H1 (cell line): Measurements from ENCODE around the gene PGM3. TPM values are rescaled to one million over a fixed set of nuclear protein-coding genes. Genes with fewer than 3 reads are reported as not detected.

Experiments
- CTCF ChIA-PET: fragments of 300-600 bp; sonication (Branson Sonifier 250); formaldehyde crosslinking; loops from one replicate; lab custom pipeline; 2021; ENCODE audit not compliant: partially characterized antibody; lab: Charles Lee
- POLR2A ChIA-PET: fragments of 300-600 bp; sonication (Branson Sonifier 250); formaldehyde crosslinking; loops from one replicate; lab custom pipeline; 2021; ENCODE audit warnings: inconsistent platforms; ENCODE audit not compliant: partially characterized antibody; lab: Charles Lee
- DNase-seq, 2 experiments: peaks; one replicate each; pipeline versions ENCODE4 v3.0.0 to v3.0.0-alpha.2; 2010 to 2022; ENCODE audit warnings: low spot score in 2 of 2, low read depth in 1 of 2, mixed read lengths in 1 of 2
- FAIRE-seq: peaks from 2 replicates; lab custom pipeline; 2011; peaks lifted over from hg19 to GRCh38; lab: Jason Lieb, UNC
- H2AFZ ChIP-seq: 2 replicates; pipeline ENCODE4 v1.8.1; 2012; ENCODE audit warnings: low read length, inconsistent platforms
- H2AK5ac ChIP-seq: 2 replicates; pipeline ENCODE4 v1.6.1; 2013; ENCODE audit warnings: low read depth, low read length
- H2BK120ac ChIP-seq: replicated peaks from 2 replicates; pipeline ENCODE3; 2013; ENCODE audit warnings: low read depth, low read length, inconsistent platforms
- H2BK12ac ChIP-seq: 2 replicates; pipeline ENCODE4 v1.6.1; 2013; ENCODE audit warnings: low read depth, low read length
- H2BK15ac ChIP-seq: 2 replicates; pipeline ENCODE4 v1.6.1; 2013; ENCODE audit warnings: low read length
- H2BK20ac ChIP-seq: 2 replicates; pipeline ENCODE4 v1.6.1; 2013; ENCODE audit warnings: low read length
- H2BK5ac ChIP-seq: 2 replicates; pipeline ENCODE4 v1.6.1; 2013; ENCODE audit warnings: low read depth, low read length
- H3K14ac ChIP-seq: 2 replicates; pipeline ENCODE4 v1.6.1; 2013; ENCODE audit warnings: inconsistent platforms; ENCODE audit not compliant: insufficient read length
- H3K18ac ChIP-seq: 2 replicates; pipeline ENCODE4 v1.6.1; 2013; ENCODE audit warnings: low read length; ENCODE audit errors: extremely low read depth
- H3K23ac ChIP-seq: 2 replicates; pipeline ENCODE4 v1.6.1; 2013; ENCODE audit warnings: inconsistent platforms; ENCODE audit not compliant: insufficient read length
- H3K23me2 ChIP-seq: 2 replicates; pipeline ENCODE4 v1.6.1; 2013; ENCODE audit warnings: low read depth, low read length
- H3K27ac ChIP-seq: 2 replicates; pipeline ENCODE4 v1.6.1; 2011; ENCODE audit warnings: low read depth, low read length, inconsistent platforms
- H3K27me3 ChIP-seq, 4 experiments: replicated peaks in 1 of 4; 1 replicate in 1 of 4; 2 replicates in 3 of 4; pipeline versions ENCODE4 v1.6.1 to v1.8.1; 2011 to 2013; ENCODE audit warnings: low read length in 3 of 4, mild to moderate bottlenecking in 3 of 4, inconsistent platforms in 2 of 4, mixed read lengths in 2 of 4, moderate library complexity in 1 of 4; ENCODE audit not compliant: control insufficient read depth in 3 of 4, insufficient read depth in 3 of 4; ENCODE audit errors: extremely low read depth in 1 of 4
- H3K36me3 ChIP-seq, 4 experiments: 2 replicates each; pipeline versions ENCODE4 v1.6.1 to v1.8.1; 2011 to 2013; ENCODE audit warnings: mild to moderate bottlenecking in 4 of 4, low read length in 3 of 4, moderate library complexity in 2 of 4, control low read depth in 1 of 4, inconsistent platforms in 1 of 4; ENCODE audit not compliant: insufficient read depth in 4 of 4, control insufficient read depth in 2 of 4
- H3K4ac ChIP-seq: replicated peaks from 2 replicates; pipeline ENCODE3; 2013; ENCODE audit warnings: low read length, low read depth, mixed read lengths, inconsistent platforms; ENCODE audit not compliant: insufficient read length
- H3K4me1 ChIP-seq, 4 experiments: replicated peaks in 1 of 4; 1 replicate in 1 of 4; 2 replicates in 3 of 4; pipeline versions ENCODE4 v1.6.1 to v1.8.1; 2011 to 2013; ENCODE audit warnings: low read length in 3 of 4, inconsistent platforms in 2 of 4, mixed read lengths in 1 of 4; ENCODE audit not compliant: insufficient read depth in 4 of 4, control insufficient read depth in 3 of 4
- H3K4me2 ChIP-seq, 2 experiments: 2 replicates each; pipeline versions ENCODE4 v1.6.1 to v1.8.1; 2011 to 2013; ENCODE audit warnings: low read depth in 2 of 2, low read length in 2 of 2, control low read depth in 1 of 2, inconsistent platforms in 1 of 2, mild to moderate bottlenecking in 1 of 2; ENCODE audit not compliant: insufficient read depth in 1 of 2
- H3K4me3 ChIP-seq, 4 experiments: fragments of 200-600, 300-600 bp in 1 of 4; sonication (generic), shearing (Covaris generic), sonication (Bioruptor Twin) in 1 of 4; 2 replicates each; pipeline versions ENCODE4 v1.5.1 to v1.8.1; 2011 to 2016; ENCODE audit warnings: low read length in 4 of 4, low read depth in 3 of 4, control low read depth in 2 of 4, inconsistent platforms in 2 of 4, mild to moderate bottlenecking in 2 of 4, mixed read lengths in 1 of 4, moderate library complexity in 1 of 4; ENCODE audit not compliant: insufficient read depth in 2 of 4; ENCODE audit errors: extremely low read depth in 1 of 4
- H3K56ac ChIP-seq: replicated peaks from 2 replicates; pipeline ENCODE3; 2013; ENCODE audit warnings: low read depth, mild to moderate bottlenecking, mixed read lengths, low read length, inconsistent platforms; ENCODE audit not compliant: insufficient read length
- H3K79me1 ChIP-seq: 2 replicates; pipeline ENCODE4 v1.6.1; 2013; ENCODE audit warnings: low read depth, low read length, control low read depth
- H3K79me2 ChIP-seq, 2 experiments: 2 replicates each; pipeline versions ENCODE4 v1.6.1 to v1.8.1; 2012 to 2013; ENCODE audit warnings: low read length in 2 of 2, mild to moderate bottlenecking in 2 of 2, inconsistent platforms in 1 of 2; ENCODE audit not compliant: insufficient read depth in 2 of 2, control insufficient read depth in 1 of 2
- H3K9ac ChIP-seq, 4 experiments: replicated peaks in 1 of 4; 1 replicate in 1 of 4; 2 replicates in 3 of 4; pipeline versions ENCODE4 v1.6.1 to v1.8.1; 2011 to 2013; ENCODE audit warnings: low read depth in 3 of 4, low read length in 3 of 4, control low read depth in 2 of 4, mild to moderate bottlenecking in 2 of 4, moderate library complexity in 2 of 4, inconsistent platforms in 1 of 4; ENCODE audit errors: extremely low read depth in 1 of 4
- H3K9me3 ChIP-seq, 2 experiments: 2 replicates each; pipeline versions ENCODE4 v1.6.1 to v1.8.1; 2012 to 2013; ENCODE audit warnings: mild to moderate bottlenecking in 2 of 2, moderate library complexity in 2 of 2, control low read depth in 1 of 2, inconsistent platforms in 1 of 2, low read depth in 1 of 2, low read length in 1 of 2, mixed read lengths in 1 of 2; ENCODE audit not compliant: insufficient read depth in 2 of 2
- H4K20me1 ChIP-seq, 2 experiments: replicated peaks in 1 of 2; 2 replicates each; pipeline versions ENCODE3 to v1.8.1; 2011 to 2013; ENCODE audit warnings: inconsistent platforms in 2 of 2, low read length in 2 of 2, mild to moderate bottlenecking in 1 of 2; ENCODE audit not compliant: insufficient read depth in 2 of 2, control insufficient read depth in 1 of 2
- H4K5ac ChIP-seq: 2 replicates; pipeline ENCODE4 v1.6.1; 2013; ENCODE audit warnings: low read length, low read depth, mixed read lengths, inconsistent platforms; ENCODE audit not compliant: insufficient read length
- H4K8ac ChIP-seq: 2 replicates; pipeline ENCODE4 v1.8.0; 2013; ENCODE audit warnings: mild to moderate bottlenecking, moderate library complexity, low read length, inconsistent platforms; ENCODE audit not compliant: insufficient read depth; ENCODE audit errors: extremely low read depth
- H4K91ac ChIP-seq: replicated peaks from 2 replicates; pipeline ENCODE3; 2013; ENCODE audit warnings: low read length, mixed read lengths, inconsistent platforms; ENCODE audit not compliant: insufficient read length
- CBX8 ChIP-seq: fragments of 300-800, 300-1000 bp; sonication (generic); IDR thresholded peaks from 2 replicates; pipeline ENCODE4 v1.7.1; 2016; ENCODE audit warnings: low read depth, low read length, borderline replicate concordance
- FOSL1 ChIP-seq: IDR thresholded peaks from 2 replicates; pipeline ENCODE4 v1.6.1; 2011; ENCODE audit warnings: mild to moderate bottlenecking, low read depth, low read length, moderate library complexity; ENCODE audit not compliant: insufficient read depth
- GTF2F1 ChIP-seq: IDR thresholded peaks from 2 replicates; pipeline ENCODE4 v1.6.1; 2012; ENCODE audit warnings: low read depth, low read length, improper control_type of control experiment, borderline replicate concordance
- JUND ChIP-seq: IDR thresholded peaks from 2 replicates; pipeline ENCODE4 v1.6.1; 2011; ENCODE audit warnings: mild to moderate bottlenecking, improper control_type of control experiment, low read length
- KDM1A ChIP-seq: fragments of 200-600, 300-600 bp; sonication (generic); IDR thresholded peaks from 2 replicates; pipeline ENCODE4 v1.7.1; 2016; ENCODE audit warnings: mild to moderate bottlenecking, low read length, borderline replicate concordance
- POU5F1 ChIP-seq: IDR thresholded peaks from 2 replicates; pipeline ENCODE4 v1.6.1; 2011; ENCODE audit warnings: low read depth, mild to moderate bottlenecking, low read length, moderate library complexity
- RAD21 ChIP-seq, 2 experiments: IDR thresholded peaks in 1 of 2; conservative IDR thresholded peaks in 1 of 2; 2 replicates each; pipeline ENCODE4 v1.6.1; 2011; ENCODE audit warnings: low read depth in 2 of 2, low read length in 2 of 2, improper control_type of control experiment in 1 of 2, inconsistent platforms in 1 of 2, mild to moderate bottlenecking in 1 of 2, moderate library complexity in 1 of 2
- SIN3A ChIP-seq, 2 experiments: IDR thresholded peaks in 1 of 2; conservative IDR thresholded peaks in 1 of 2; 2 replicates each; pipeline ENCODE4 v1.6.1; 2011 to 2012; ENCODE audit warnings: low read length in 2 of 2, improper control_type of control experiment in 1 of 2, low read depth in 1 of 2, mild to moderate bottlenecking in 1 of 2
- SRF ChIP-seq: IDR thresholded peaks from 2 replicates; pipeline ENCODE4 v1.6.1; 2011; ENCODE audit warnings: mild to moderate bottlenecking, low read depth, low read length, moderate library complexity
- WGBS, 2 experiments: shearing (Covaris generic) in 1 of 2; methylation state at CpG; one replicate each; pipeline versions ENCODE4 v1.1.6 to v1.1.7; 2013 to 2015; ENCODE audit warnings: low lambda C conversion rate in 2 of 2, mixed read lengths in 2 of 2, inconsistent platforms in 1 of 2, low coverage in 1 of 2, missing lambda C conversion rate in 1 of 2; ENCODE audit not compliant: insufficient replicate concordance in 2 of 2, insufficient coverage in 1 of 2, insufficient read length in 1 of 2; ENCODE audit errors: extremely low coverage in 1 of 2, missing lambda C conversion rate in 1 of 2; 5-methylcytosine and 5-hydroxymethylcytosine counted together
- polyA plus RNA-seq, 7 experiments: library from polyadenylated mRNA; depleted of rRNA in 3 of 7; stranded (reverse) in 5 of 7; unstranded in 2 of 7; fragments of >200 nt in 5 of 7; fragments of 200-250 nt in 2 of 7; gene quantifications; 1 replicate in 5 of 7; 2 replicates in 1 of 7; 4 replicates in 1 of 7; pipeline versions ENCODE4 v1.2.1 to v1.2.3, GENCODE V29; 2011 to 2013; ENCODE audit warnings: missing spikeins in 2 of 7, mixed read lengths in 2 of 7
- total RNA-seq: library from RNA; stranded (reverse); fragmentation: NEBNext Ultra II Directional; extraction: Animal tissue kit (Norgen Biotek cat#: 25700); gene quantifications from 2 replicates; pipeline ENCODE4 v1.2.1, GENCODE V29; 2021

The PGM3 gene
- total and polyA plus RNA-seq, 2 of the 8 experiments (the other 6 are each of a cell fraction or from before 2014, with no cell fraction given) = 14.5 to 60.5 TPM

- H3K27ac ChIP-seq = no peak overlapping the region
- H3K9me3 ChIP-seq = no peaks in the 10 kb centered on the region
- H3K79me2 ChIP-seq = no peaks in the 10 kb centered on the region
- no peak overlapping the region for H2BK20ac ChIP-seq
- no peak overlapping the region for H2AK5ac ChIP-seq
- no peak overlapping the region for H2AFZ ChIP-seq
- no peak for TF ChIP-seq GTF2F1
- no peak for TF ChIP-seq SIN3A (conservative IDR thresholded peaks at IDR 0.05 in 1 of 2, IDR thresholded peaks at IDR 0.05 in 1 of 2; ENCODE audit: low read depth in 1 of 2, low read length in 2 of 2)
- TF ChIP-seq POU5F1 = no peak
- no peak for TF ChIP-seq CBX8
- no peak for TF ChIP-seq FOSL1
- no peak for TF ChIP-seq SRF
- no peak for TF ChIP-seq RAD21 (IDR thresholded peaks at IDR 0.05 in 1 of 2, conservative IDR thresholded peaks at IDR 0.05 in 1 of 2; ENCODE audit: low read depth in 2 of 2, low read length in 2 of 2)
- TF ChIP-seq JUND = no peak
- no peak for TF ChIP-seq KDM1A
- no peaks in the 10 kb centered on the region for H3K4me1 ChIP-seq
- H3K18ac ChIP-seq = no peak overlapping the region
- no peak for FAIRE-seq
- H3K23ac ChIP-seq = no peak overlapping the region
- H3K27me3 ChIP-seq = no peaks in the 10 kb centered on the region
- H3K23me2 ChIP-seq = no peaks in the 10 kb centered on the region
- no peak overlapping the region for H2BK12ac ChIP-seq
- no peaks in the 10 kb centered on the region for H4K20me1 ChIP-seq
- ChIA-PET POLR2A (no interaction called here), CTCF (interaction anchor here (1.7 kb wide), 1 partner anchor 309 kb away, joined by 3 read pairs; no protein-coding TSS in a partner anchor)
- no peak overlapping the region for H3K4me3 ChIP-seq
- H4K91ac ChIP-seq = no peak overlapping the region
- no peak overlapping the region for H2BK5ac ChIP-seq
- H3K9ac ChIP-seq = no peak overlapping the region
- H3K56ac ChIP-seq = no peak overlapping the region
- H4K5ac ChIP-seq = no peak overlapping the region
- H3K36me3 ChIP-seq = no peaks in the 10 kb centered on the region
- H2BK120ac ChIP-seq = no peak overlapping the region
- no peak overlapping the region for H3K4ac ChIP-seq
- H3K79me1 ChIP-seq = no peaks in the 10 kb centered on the region
- WGBS, 2 experiments = 92% methylated on average over 4 of the region's 4 CpGs; no CpG with 5 or more reads in 1 of the 2 experiments
- no peak overlapping the region for H2BK15ac ChIP-seq
- H3K14ac ChIP-seq = no peak overlapping the region
- no peak overlapping the region for H3K4me2 ChIP-seq
- no peak for DNase-seq
- no peak overlapping the region for H4K8ac ChIP-seq
These were observed 9.0 kb upstream of the PGM3 start for GRCh38 chr6:83202031-83202430.
